GM08714 (cell line): ENCODE measurements around the gene PTPN23.
"Not testable (repeated sequence)": the region's sequence is repeated elsewhere in the genome, so short reads cannot be mapped to it uniquely, and the experiment has no call there.

Experiments
- H3K4me3 ChIP-seq: fragments of 200-500 bp; sonication (Bioruptor generic); 2 replicates; pipeline ENCODE4 v1.5.1; 2014; ENCODE audit warnings: mild to moderate bottlenecking, low read length, inconsistent platforms
- ZNF274 ChIP-seq: IDR thresholded peaks from 2 replicates; pipeline ENCODE4 v1.6.1; 2012; ENCODE audit warnings: mild to moderate bottlenecking, low read depth, low read length

PTPN23 gene

DNA sequence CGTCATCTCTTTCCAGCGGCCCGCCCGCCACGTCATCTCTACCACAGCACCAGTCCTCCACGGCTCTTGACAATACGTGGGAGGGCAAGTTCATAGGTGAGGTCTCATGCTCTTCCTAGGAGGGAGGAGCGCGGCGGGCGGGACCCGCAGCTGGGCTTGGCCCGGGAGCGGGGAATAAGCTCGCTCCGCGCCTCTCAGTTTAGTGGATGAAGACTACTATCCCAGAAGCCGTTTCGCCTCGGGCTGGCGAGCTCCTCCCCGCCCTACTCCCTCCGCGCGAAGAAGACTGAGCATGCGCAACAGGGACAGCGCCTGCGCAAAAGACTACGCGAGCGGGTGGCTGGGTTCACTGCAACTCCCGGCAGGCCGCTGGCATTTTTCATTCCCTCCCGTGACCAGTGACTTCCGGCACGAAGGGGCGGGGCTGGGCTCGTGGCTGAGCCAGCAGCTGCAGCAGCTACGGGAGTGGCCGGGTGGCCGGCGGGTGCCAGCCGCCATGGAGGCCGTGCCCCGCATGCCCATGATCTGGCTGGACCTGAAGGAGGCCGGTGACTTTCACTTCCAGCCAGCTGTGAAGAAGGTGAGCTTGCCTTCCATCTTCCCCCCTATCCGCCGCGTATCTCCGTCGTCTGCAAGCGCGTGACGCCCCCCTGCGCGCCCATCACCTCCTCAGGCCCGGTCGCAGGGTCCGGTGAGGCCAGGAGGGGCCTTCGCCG lies at the start of gene PTPN23:
Gene PTPN23 (plus strand): TSS at position 421 of the 716 bp plus-strand sequence. CDS start 76 bp downstream, at position 497.
- no peak for TF ChIP-seq ZNF274
- H3K4me3 ChIP-seq, result peak within 1 kb of the TSS; percentile 86

- no peak overlapping the region for H3K4me3 ChIP-seq
- TF ChIP-seq ZNF274, result no peak
These were observed 46.9 kb upstream of the PTPN23 start for GRCh38 chr3:47333907-47334306.

DNA sequence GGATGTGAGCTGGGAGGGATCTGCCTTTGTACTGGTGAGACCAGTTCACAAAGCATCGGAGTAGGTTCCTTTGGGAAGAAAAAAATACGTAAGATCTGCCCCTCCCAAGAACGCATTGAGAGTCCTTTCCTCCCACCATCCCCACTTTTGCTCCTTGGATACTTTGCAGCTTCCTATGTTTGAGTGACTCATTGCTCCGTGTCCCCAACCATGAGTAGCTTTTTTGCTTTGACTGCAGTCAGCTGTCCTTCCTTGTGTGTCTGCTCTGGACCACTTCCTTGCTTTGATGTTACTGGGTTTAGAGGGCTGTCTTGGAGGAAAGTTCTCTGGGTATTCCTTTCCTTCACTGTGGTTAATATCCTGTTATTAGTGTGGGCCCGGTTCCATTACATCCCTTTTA lies 43.2 kb upstream of the PTPN23 start:
- no peak for TF ChIP-seq ZNF274
- no peak overlapping the region for H3K4me3 ChIP-seq

DNA sequence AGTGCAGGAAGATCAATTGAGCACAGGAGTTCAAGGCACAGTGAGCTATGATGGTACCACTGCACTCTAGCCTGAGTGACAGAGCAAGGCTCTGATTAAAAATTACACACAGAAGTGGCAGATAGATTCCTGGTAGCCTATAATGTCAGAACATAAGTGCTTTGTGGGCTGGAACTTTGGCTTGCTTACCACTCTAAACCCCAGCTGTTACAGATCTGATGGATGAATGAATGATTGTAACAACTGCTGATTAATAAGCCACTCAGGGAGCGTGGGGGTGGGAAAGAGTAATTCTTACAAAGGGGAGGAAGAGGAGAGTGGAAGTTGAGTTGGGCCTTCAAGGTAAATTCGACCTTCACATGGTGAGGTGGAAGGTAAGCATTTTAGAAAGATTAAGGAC lies 40.9 kb upstream of the PTPN23 start:
- TF ChIP-seq ZNF274, result no peak

GRCh38 chr3:47340866-47341265 lies 40.0 kb upstream of the PTPN23 start:
- no peak for TF ChIP-seq ZNF274

More for the DNA sequence above, 40.9 kb upstream of the PTPN23 start:
- no peak overlapping the region for H3K4me3 ChIP-seq

GRCh38 chr3:47342151-47342550 lies 38.7 kb upstream of the PTPN23 start:
- no peak for TF ChIP-seq ZNF274
- H3K4me3 ChIP-seq, result no peak overlapping the region

More at GRCh38 chr3:47340866-47341265, 40.0 kb upstream of the PTPN23 start:
- no peak overlapping the region for H3K4me3 ChIP-seq

GRCh38 chr3:47342812-47343211 lies 38.0 kb upstream of the PTPN23 start:
- TF ChIP-seq ZNF274, result no peak
- H3K4me3 ChIP-seq, result no peak overlapping the region

DNA sequence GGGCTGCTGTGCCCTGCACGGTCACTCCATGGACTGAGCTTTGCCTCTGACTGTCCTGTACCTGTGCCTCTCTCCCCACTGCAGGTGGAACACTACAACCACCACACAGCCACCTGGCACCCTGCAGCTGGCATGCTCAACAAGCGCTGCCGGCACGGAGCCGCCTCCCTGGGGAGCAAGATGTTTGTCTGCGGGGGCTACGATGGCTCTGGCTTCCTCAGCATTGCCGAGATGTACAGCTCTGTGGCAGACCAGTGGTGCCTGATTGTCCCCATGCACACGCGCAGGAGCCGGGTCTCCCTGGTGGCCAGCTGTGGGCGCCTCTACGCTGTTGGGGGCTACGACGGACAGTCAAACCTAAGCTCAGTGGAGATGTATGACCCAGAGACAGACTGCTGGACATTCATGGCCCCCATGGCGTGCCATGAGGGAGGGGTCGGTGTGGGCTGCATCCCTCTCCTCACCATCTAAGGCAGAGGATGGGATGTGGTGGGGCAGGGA lies 37.3 kb upstream of the PTPN23 start:
- no peak for TF ChIP-seq ZNF274

DNA sequence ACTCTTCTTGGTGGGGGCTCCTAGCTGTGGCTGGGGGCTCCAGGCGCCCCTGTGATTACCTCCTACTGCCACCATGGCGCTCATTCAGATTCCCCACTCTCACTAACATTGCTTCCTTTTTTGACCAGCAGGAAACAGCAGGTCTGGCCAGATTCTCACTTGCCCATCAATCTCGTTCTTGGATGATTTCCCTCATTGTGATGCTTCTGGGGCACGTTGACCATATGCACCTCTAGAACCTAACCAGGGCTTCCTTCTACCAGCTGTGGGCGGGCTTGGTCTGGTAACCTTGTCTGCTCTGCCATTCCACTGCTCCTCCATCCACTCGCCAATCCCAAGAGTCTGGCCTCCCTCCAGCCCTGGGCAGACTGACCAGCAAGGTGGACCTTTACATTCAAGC lies 35.9 kb upstream of the PTPN23 start:
- no peak overlapping the region for H3K4me3 ChIP-seq
- TF ChIP-seq ZNF274, result no peak

More for the DNA sequence above, 37.3 kb upstream of the PTPN23 start:
- H3K4me3 ChIP-seq, result no peak overlapping the region

GRCh38 chr3:47347217-47347801 lies 33.5 kb upstream of the PTPN23 start:
- peak overlapping the region; percentile 42; the same call in 1 of the 2 replicates for H3K4me3 ChIP-seq
- no peak for TF ChIP-seq ZNF274

DNA sequence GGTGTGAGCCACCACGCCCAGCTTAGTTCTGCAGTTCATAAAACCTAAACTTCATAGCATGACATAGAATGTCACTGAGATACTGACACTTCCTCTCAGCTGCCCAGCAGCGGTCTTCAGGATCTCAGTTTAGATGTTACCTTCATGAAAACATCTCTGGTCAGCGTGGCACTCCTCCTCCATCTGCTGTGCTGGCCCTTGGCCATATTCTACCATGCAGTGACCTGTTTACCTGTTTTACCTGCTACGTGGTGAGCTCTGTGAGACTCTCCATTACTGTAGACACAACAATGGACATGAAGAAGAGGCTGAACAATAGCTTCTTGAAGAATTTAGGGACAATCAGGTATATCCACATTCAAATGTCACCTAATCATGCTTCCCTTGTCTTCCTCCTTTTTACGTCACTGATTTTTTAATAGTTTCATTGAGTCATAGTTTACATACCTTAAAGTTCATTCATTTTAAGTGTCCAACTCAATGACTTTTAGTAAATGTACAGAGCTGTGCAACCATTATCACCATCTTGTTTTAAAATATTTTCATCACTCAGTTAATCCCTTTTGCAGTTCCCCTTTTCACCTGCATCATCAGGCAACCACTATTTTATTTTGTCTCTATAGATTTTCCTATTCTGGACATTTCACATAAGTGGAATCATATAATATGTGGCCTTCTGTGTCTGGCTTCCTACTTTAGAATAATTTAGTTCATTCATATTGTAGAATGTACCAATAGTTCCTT lies 32.2 kb upstream of the PTPN23 start:
- no peak overlapping the region for H3K4me3 ChIP-seq
- no peak for TF ChIP-seq ZNF274

GRCh38 chr3:47355010-47355409 lies 25.8 kb upstream of the PTPN23 start:
- TF ChIP-seq ZNF274, result no peak
- H3K4me3 ChIP-seq, result no peak overlapping the region

DNA sequence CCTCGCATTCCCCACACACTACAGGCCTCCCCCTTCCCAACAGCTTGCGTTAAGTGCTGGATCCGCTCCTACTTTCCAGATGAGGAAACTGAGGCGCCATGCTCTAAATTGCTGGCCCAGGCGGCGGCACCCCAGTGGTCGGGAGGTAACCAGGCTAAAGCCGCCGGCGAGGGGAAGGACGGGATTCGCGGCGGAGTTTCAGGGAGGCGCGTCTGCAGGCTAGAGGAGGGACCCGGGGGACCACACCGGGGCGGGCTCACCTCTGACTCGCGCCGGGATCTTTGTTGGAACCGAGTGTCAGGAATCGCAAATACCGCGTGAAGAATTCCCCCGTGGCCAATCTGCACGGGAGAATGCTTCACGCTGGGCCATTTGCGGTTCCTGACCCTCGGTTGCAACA lies 24.6 kb upstream of the PTPN23 start:
- no peak for TF ChIP-seq ZNF274
- H3K4me3 ChIP-seq, result no peak overlapping the region

DNA sequence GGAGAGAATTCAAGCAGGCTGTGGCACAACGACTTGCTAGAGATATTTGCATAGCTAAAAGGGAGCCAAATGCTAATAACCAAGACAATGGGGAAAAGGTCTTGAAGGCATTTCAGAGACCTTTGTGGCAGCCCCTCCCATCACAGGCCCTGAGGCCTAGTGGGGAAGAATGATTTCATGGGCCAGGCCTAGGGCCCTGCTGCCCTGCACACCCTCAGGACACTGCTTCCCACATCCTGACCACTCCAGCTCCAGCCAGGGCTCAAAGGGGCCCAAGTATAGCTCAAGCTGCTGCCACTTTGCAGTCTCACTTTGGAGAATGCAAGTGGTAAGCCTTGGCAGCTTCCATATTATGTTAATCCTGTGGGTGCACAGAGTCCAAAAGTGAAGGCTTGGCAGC lies 21.5 kb upstream of the PTPN23 start:
- no peak for TF ChIP-seq ZNF274
- H3K4me3 ChIP-seq, result no peak overlapping the region

GRCh38 chr3:47360110-47360517 lies 20.7 kb upstream of the PTPN23 start:
- not testable (repeated sequence) for H3K4me3 ChIP-seq
